ENCODE measurements around the gene PCNX1.
A peak's percentile ranks its signal among the peaks of the same experiment; 100 is the strongest.

The PCNX1 gene

DNA sequence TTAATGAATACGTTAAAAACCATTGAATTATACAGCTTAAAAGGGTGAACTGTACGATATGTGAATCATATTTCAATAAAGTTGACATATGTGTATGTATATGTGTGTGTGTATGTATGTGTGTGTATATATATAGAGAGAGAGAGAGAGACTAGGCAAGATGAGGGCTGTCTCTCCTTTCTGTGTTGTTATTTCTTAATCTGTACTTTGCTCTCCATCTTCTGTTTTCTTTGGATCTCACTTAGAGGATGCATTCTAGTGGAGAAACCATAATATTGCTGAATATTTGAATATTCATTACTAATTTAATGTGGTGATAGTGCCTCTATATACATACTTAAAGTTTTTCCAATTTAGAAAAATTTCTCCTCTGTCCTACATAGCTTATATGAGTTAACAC, 50.5 kb downstream of the PCNX1 start:
- no peak for DNase-seq (ENCODE audit: low read depth)

- DNase-seq (ENCODE audit: low read depth): no peak
Observed at GRCh38 chr14:70962935-70963334, 55.7 kb downstream of the PCNX1 start.

DNA sequence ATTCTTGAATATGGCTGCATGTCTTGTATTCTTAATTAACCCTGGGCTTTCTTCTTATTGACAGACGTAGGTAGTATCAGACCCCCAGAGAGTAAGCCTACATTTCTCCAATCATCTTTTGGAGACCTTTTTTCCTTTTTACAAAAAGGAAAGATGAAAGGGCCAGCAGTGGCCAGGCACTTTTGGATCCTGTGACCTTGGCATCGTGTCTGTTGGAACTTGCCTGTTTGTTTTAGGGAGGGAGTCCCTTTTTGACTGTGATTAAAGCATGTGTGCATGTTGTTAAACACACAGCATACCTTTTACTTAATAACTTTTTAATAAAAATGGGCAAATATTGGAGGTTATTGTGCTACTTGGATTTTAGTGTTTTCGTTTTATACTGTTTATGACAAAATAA, 57.2 kb downstream of the PCNX1 start:
- no peak for DNase-seq (ENCODE audit: low read depth)

- no peak for DNase-seq (ENCODE audit: low read depth)
Observed at GRCh38 chr14:70971560-70971959, 64.3 kb downstream of the PCNX1 start.

DNA sequence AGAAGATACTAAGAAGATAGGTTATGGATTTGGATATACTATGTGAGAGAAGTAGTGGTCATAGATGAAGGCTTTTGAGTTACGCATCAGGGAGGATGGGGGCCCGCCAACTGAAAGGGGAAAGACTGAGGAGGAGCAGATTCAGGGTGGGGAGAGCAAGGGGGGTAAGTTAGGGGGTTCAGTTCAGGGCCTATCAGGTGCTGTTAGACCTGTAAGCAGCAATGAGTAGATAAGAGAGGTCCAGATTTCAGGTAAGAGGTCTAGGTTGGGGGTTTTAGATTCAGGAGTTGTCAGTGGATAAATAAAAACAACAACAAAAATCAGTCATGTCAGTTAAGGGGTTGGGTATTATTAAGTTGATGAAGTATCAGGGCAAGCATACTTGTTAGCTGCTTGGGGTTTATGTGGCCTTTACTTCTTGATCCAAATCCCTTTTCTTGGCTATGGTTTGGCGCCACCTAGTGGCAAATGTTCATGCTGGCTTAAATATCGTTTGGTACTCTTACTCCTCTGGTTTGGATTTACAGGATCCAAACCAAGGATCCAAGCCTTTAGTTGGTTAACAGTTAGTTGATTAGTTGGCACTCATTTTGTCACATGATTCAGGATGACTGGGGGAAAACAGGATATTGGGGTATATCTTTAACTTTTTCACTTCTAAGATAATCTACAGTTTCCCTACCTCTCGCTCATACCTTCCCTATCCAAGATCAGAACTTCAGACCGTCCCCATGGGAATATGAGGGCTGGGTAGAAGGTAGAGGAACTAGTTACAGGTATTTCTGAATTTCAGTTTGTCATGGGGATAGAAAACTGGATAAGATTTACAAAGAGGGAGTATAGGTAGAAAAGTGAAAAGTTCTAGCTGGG, 65.1 kb downstream of the PCNX1 start:
- peak; percentile 70 for DNase-seq (ENCODE audit: low read depth)

DNA sequence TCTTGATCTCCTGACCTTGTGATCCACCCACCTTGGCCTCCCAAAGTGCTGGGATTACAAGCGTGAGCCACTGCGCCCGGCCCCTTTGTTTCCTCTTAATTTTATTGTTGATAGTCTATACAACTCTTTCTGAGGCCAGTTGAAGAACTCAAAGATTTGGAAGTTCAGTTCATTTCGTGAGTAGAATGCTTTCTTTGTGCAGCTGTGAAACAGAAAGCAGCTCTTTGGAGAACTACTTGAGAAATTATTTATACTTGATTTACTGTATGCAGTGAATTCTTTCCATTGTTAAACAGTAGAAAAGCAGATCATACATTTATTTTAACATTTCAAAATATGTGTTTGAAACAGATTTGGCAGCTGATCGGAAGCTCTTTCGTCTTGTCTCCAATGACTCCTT, 69.3 kb downstream of the PCNX1 start:
- DNase-seq (ENCODE audit: low read depth): no peak

DNA sequence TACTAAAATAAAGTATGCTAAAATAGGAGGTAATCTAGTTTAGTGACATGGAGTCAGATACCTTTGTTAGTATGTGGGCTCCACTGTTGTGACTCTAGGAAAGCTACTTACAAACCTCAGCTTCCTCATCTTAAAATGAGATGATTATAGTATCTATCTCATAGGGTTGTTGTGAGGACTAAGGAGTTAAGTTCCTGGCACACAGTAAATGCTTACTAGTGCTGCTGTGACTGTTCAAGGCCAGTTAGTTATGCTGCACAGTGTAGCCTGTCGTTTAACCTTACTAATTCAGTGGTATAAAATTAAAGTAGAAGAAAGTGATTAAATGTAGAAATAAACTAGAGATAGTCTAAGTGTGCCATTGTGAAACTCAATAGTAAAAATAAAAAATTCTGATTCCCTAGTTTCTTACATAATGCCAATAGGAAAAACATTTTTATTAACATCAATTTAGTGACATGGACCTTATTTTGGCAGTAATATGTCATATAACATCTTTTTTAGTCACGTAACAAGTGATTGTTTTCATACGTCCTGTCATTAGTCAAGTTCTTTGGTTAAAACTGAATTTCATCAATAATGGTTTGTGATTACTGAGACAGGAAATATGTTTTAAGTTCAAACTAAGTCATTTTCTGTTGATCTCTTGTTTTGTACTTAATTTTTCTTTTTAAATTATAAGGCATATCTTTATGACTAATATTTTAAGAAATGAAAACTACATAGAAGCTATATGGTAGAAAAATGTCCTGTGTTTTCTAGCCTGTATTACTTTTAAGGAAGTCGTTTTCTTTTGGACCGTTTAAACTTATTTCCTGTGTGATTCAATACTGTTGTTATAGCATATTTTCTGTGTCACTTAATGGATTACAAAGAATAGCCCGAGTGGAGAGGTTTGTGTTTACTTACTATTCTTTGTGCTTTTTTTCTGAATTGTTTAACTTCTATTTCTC, 74.0 kb downstream of the PCNX1 start:
- DNase-seq (ENCODE audit: low read depth): no peak

- no peak for DNase-seq (ENCODE audit: low read depth)
Observed at GRCh38 chr14:70982200-70982599, 74.9 kb downstream of the PCNX1 start.

GRCh38 chr14:70987041-70987440, 79.8 kb downstream of the PCNX1 start:
- DNase-seq (ENCODE audit: low read depth): no peak

DNA sequence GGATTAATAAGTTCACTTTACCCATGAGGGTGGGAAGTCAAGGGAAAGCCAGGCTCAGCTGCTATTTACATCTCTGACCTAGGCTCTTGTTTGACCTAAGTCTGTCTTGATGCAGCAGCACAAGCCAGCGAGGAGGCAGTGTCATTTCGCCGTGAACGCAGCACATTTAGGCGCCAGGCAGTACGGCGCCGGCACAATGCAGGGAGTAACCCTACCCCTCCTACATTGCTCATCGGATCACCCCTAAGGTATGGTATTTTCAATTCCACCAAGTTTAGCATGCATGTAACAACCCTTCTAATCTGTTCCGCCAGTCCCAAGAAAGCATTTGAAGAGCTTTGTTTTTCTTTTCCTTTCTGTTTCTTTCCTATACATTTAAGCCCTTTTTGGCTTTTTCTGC, 81.2 kb downstream of the PCNX1 start:
- DNase-seq (ENCODE audit: low read depth): peak; percentile 7

GRCh38 chr14:70993931-70994330, 86.7 kb downstream of the PCNX1 start:
- no peak for DNase-seq (ENCODE audit: low read depth)

DNA sequence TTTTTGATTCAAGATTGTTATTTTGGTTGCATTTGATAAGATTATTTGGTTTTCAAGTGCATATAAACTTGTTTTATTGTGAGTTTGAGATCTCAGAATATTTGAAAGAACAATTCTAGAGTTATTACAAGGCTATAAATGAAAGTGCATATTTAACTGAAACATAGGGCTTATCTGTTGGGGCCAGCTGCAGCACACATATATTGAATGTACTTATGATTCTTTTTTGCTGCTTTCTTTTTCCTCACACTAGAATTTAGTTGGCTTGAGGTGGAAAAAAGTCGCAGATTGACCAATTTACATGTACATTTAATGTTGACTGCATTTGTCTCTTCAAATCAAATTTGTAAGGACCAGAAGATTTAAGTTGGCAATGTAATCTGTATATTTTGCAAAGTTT, 88.0 kb downstream of the PCNX1 start:
- no peak for DNase-seq (ENCODE audit: low read depth)

GRCh38 chr14:70995671-70996070, 88.4 kb downstream of the PCNX1 start:
- no peak for DNase-seq (ENCODE audit: low read depth)

DNA sequence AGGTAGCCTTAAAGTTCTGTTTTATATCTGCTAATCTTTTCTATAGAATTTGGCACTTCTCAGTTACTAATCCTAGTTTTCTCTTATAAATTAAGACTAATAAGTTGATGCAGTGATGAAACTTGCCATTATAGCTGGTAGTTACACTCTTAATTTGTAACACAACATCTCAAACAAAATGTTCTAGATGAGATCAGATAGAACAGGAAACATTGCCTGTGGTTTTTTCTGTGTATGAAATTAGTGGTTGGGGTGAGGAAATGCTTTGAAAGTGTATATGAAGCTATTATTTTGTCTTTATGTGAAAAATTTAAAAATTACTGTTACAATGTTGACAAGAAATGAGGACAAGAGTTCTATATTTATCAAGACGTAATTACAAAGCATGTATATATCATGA, 91.9 kb downstream of the PCNX1 start:
- DNase-seq (ENCODE audit: low read depth): no peak

DNA sequence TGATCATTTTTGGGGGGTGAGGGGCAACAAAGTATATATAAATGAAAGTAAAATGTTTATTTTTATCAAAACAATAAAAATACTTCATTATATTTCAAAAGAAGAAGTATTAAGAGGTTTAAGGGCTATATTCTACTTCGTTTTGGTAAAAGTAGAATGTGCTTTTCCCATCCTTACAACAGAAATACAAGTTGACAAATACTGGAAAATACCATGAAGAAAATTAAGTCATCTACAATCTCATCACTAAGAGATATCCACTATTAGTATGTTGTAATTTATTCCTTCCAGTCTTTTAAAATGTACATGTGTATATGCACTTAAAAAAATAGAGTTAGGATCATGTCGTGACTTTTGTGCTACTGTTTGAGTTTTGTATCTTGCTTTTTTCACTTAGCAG, 92.8 kb downstream of the PCNX1 start:
- DNase-seq (ENCODE audit: low read depth): no peak

DNA sequence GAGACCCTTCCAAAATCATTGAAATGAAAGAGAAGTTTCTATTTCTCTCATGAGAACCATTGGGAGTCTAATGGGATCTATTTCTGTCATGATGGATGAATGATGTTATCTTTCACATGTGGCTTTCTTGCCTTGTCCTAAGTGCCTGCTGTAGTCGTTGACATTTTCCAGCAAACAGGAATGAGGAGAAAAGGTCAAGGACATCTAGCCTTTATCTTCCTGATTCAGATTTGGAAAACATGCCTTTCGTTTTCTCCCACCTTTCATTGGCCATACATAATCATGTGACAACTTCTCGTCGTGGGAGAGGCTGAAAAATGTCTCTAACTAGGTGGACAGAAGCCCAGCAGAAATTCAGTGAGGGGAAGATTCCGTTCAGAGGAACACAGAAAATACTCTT, 94.5 kb downstream of the PCNX1 start:
- no peak for DNase-seq (ENCODE audit: low read depth)

DNA sequence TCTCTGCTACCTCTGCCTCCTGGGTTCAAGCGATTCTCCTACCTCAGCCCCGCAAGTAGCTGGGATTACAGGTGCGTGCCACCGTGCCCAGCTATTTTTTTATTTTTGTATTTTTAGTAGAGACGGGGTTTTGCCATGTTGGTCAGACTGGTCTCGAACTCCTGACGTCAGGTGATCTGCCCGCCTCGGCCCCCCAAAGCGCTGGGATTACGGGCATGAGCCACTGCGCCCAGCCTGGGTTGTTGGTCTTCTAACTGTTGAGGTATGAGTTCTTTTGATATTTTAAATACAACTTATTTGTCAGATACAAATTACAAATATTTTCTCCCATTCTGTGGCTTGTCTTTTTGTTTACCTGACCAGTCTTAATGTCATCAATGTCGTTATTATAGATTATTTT, 95.9 kb downstream of the PCNX1 start:
- no peak for DNase-seq (ENCODE audit: low read depth)

GRCh38 chr14:71004481-71004880, 97.2 kb downstream of the PCNX1 start:
- no peak for DNase-seq (ENCODE audit: low read depth)

DNA sequence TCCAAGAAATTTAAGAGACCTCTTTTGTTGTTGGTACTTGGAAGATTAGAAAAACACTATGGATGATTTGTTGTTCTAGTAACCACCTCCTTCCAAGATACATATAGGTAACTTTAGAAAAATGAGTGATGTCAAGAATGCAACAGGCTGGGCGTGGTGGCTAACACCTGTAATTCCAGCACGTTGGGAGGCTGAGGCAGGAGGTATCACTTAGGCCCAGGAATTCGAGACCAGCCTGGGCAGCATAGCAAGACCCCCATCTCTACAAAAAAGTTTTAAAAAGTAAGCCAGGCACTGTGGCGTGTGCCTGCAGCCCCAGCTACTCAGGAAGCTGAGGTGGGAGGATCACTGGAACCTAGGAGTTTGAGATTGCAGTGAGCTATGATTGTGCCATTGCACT, 97.8 kb downstream of the PCNX1 start:
- no peak for DNase-seq (ENCODE audit: low read depth)

GRCh38 chr14:71006200-71006563, 98.9 kb downstream of the PCNX1 start:
- DNase-seq (ENCODE audit: low read depth): no peak

DNA sequence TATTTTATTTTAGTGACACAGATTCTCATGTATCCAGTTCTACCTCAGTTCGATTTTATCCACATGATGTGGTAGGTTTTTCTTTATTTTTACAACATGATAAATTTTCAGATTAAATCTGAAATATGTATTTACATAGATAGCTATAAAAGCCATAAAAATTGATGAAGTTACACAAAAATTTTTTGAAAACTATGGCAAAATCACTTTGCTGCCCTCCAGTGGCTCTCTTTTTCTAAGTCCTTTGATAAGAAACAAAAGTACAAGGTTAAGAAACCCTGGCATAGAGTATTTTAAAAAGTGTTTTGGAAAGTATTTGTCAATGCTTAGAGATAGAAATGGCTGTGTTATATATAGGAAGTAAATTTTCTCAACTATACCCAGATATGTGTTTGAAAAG, 104.2 kb downstream of the PCNX1 start:
- no peak for DNase-seq (ENCODE audit: low read depth)

GRCh38 chr14:71012888-71013287, 105.6 kb downstream of the PCNX1 start:
- no peak for DNase-seq (ENCODE audit: low read depth)

DNA sequence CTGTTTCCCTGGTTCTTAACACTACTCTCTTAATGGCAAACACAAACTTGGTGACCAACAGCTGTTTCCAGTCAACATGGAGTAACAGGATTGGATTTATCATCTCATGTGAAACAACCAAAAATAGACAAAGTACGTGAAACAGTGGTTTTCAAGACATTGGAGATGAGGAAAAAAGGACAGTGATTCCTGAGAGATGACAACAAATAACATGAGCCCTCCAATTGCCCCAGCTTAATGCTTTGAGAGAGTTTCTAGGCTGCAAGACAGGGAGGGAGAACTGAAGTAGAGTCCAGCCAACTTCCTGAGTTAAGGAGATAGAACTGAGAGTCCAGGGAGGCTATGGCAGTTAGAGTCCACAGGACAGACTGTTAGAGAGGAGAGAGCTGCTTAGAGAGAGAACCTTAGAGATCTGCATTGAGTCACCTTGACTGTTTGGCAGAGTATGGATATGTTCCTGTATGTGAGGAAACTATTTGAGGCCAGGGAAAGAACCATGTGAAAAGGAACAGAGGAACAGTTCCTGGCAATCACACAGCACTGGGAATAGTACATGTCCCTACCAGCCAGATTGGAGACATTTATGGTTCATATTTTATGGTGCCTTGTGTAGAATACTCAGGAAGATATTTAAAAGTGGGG, 106.4 kb downstream of the PCNX1 start:
- no peak for DNase-seq (ENCODE audit: low read depth)

Measured in activated T-helper 9 cell treated with anti-CD3 and anti-CD28 coated beads, Interleukin-2, amount 50 U/mL, for 16 hours (primary cell).